HepG2 (cell line): ENCODE results near the gene ARIH1. TPM values are rescaled to one million over a fixed set of nuclear protein-coding genes. Genes with fewer than 3 reads are reported as not detected.
"Not testable (repeated sequence)": the region's sequence is repeated elsewhere in the genome, so short reads cannot be mapped to it uniquely, and the experiment has no call there.

ENCODE experiments used
- ATAC-seq: fragments of 200-7000 bp; cut with Tn5 transposase; 3 replicates; pipeline ENCODE4 v1.9.1; 2020; ENCODE audit warnings: mild to moderate bottlenecking, moderate library complexity
- BruUV-seq: library from RNA; stranded (reverse); fragments of 400-500 nt; replicated peaks from 2 replicates; lab custom pipeline; 2021; lab: Mats Ljungman, UMichigan
- CTCF ChIA-PET: fragments of 300-600 bp; formaldehyde crosslinking; extraction: SDS; loops from one replicate; lab custom pipeline; 2021; ENCODE audit warnings: low total read pairs, inconsistent platforms, low intra/inter-chr PET ratio; lab: Yijun Ruan, JAX
- POLR2A ChIA-PET: fragments of 350-600 bp; sonication (Branson Sonifier 250); formaldehyde crosslinking; loops from one replicate; lab custom pipeline; 2020; ENCODE audit warnings: antibody characterized with exemption, inconsistent platforms; lab: Yijun Ruan, JAX
- DNase-seq: peaks from one replicate; pipeline ENCODE4 v3.0.0-alpha.2; 2015; ENCODE audit warnings: low spot score
- FAIRE-seq: peaks from 3 replicates; lab custom pipeline; 2011; peaks lifted over from hg19 to GRCh38; lab: Jason Lieb, UNC
- H2AFZ ChIP-seq: one replicate; pipeline ENCODE4 v1.6.1; 2011; ENCODE audit warnings: low read length, inconsistent platforms
- H3K27ac ChIP-seq: fragments of 300-600 bp; 3 replicates; pipeline ENCODE4 v1.8.0; 2011; ENCODE audit warnings: mixed run types, mild to moderate bottlenecking, mixed read lengths, low read length, inconsistent platforms; ENCODE audit not compliant: insufficient read depth; ENCODE audit errors: extremely low read length
- H3K27me3 ChIP-seq, 2 experiments: fragments of 200-600 bp in 1 of 2; 2 replicates in 1 of 2; 3 replicates in 1 of 2; pipeline versions ENCODE4 v1.6.0 to v1.8.0; 2011; ENCODE audit warnings: low read length in 2 of 2, mild to moderate bottlenecking in 2 of 2, moderate library complexity in 2 of 2, inconsistent platforms in 1 of 2; ENCODE audit not compliant: insufficient read depth in 2 of 2, control insufficient read depth in 1 of 2
- H3K36me3 ChIP-seq, 2 experiments: fragments of 200-600 bp in 1 of 2; replicated peaks in 1 of 2; 2 replicates in 1 of 2; 3 replicates in 1 of 2; pipeline versions ENCODE4 v1.5.1 to v1.8.0; 2011; ENCODE audit warnings: low read length in 2 of 2, inconsistent platforms in 1 of 2; ENCODE audit not compliant: insufficient read depth in 2 of 2, control insufficient read depth in 1 of 2
- H3K4me1 ChIP-seq: 2 replicates; pipeline ENCODE4 v1.5.1; 2012; ENCODE audit warnings: low read length, inconsistent platforms; ENCODE audit not compliant: insufficient read depth
- H3K4me2 ChIP-seq: 2 replicates; pipeline ENCODE4 v1.6.0; 2011; ENCODE audit warnings: low read depth, low read length, inconsistent platforms
- H3K4me3 ChIP-seq, 3 experiments: fragments of 200-600 bp in 1 of 3; sonication (generic), shearing (Covaris generic) in 1 of 3; replicated peaks in 1 of 3; 2 replicates each; pipeline ENCODE4 v1.5.1; 2011 to 2016; ENCODE audit warnings: low read length in 3 of 3, inconsistent platforms in 2 of 3, low read depth in 2 of 3, mild to moderate bottlenecking in 2 of 3, control low read depth in 1 of 3, mixed read lengths in 1 of 3; ENCODE audit not compliant: insufficient read depth in 1 of 3
- H3K79me2 ChIP-seq: one replicate; pipeline ENCODE4 v1.6.1; 2011; ENCODE audit warnings: low read length, inconsistent platforms; ENCODE audit not compliant: insufficient read depth
- H3K9ac ChIP-seq: 2 replicates; pipeline ENCODE4 v1.6.0; 2011; ENCODE audit warnings: mild to moderate bottlenecking, low read depth, low read length, inconsistent platforms; ENCODE audit not compliant: insufficient read depth
- H3K9me3 ChIP-seq: 2 replicates; pipeline ENCODE4 v1.5.1; 2012; ENCODE audit warnings: mild to moderate bottlenecking, low read length
- H4K20me1 ChIP-seq: 2 replicates; pipeline ENCODE4 v1.6.0; 2011; ENCODE audit warnings: inconsistent platforms, mild to moderate bottlenecking, low read length, moderate library complexity; ENCODE audit not compliant: insufficient read depth
- ELF1 ChIP-seq: sonication (generic); formaldehyde crosslinking; IDR thresholded peaks from 2 replicates; pipeline ENCODE4 v1.4.0; 2020; ENCODE audit warnings: missing genetic modification reagents
- HDAC2 ChIP-seq: sonication (generic); formaldehyde crosslinking; IDR thresholded peaks from 2 replicates; pipeline ENCODE4 v1.4.0; 2020; ENCODE audit warnings: missing genetic modification reagents
- HOXA3 ChIP-seq: sonication (generic); formaldehyde crosslinking; IDR thresholded peaks from 2 replicates; pipeline ENCODE4 v1.5.0; 2020; ENCODE audit warnings: missing genetic modification reagents
- KDM2A ChIP-seq: sonication (generic); formaldehyde crosslinking; IDR thresholded peaks from 2 replicates; pipeline ENCODE4 v1.4.0; 2020; ENCODE audit warnings: low read depth, missing genetic modification reagents, borderline replicate concordance
- MYC ChIP-seq: sonication (generic); formaldehyde crosslinking; IDR thresholded peaks from 2 replicates; pipeline ENCODE4 v1.9.0; 2021; ENCODE audit warnings: missing genetic modification reagents, borderline replicate concordance
- RBFOX2 ChIP-seq: fragments of 200-400 bp; formaldehyde crosslinking; IDR thresholded peaks from 2 replicates; pipeline ENCODE4 v1.6.1; 2017; ENCODE audit warnings: low read depth, mild to moderate bottlenecking, low read length
- WGBS: methylation state at CpG from one replicate; pipeline ENCODE4 v1.1.6; 2017; ENCODE audit warnings: low lambda C conversion rate; 5-methylcytosine and 5-hydroxymethylcytosine counted together
- in situ Hi-C: cut with HindIII; loops from 2 replicates; pipeline ENCODE4 v1.10.0; 2017; ENCODE audit warnings: low pct_unique_long_range_greater_than_20kb; ENCODE audit not compliant: extremely low pct_ligation_motif_present
- intact Hi-C: fragments of 100-400 bp; cut with micrococcal nuclease; formaldehyde crosslinking; loops from one replicate; pipeline ENCODE4 v1.10.0; 2022; ENCODE audit not compliant: unreplicated experiment
- polyA plus RNA-seq, 8 experiments: library from polyadenylated mRNA; depleted of rRNA in 3 of 8; stranded (reverse) in 7 of 8; unstranded in 1 of 8; fragments of >200 nt; fragmentation: Illumina TruSeq in 4 of 8; extraction: Trizol in 4 of 8; gene quantifications; 2 replicates each; pipeline versions ENCODE4 v1.2.1 to v1.2.3, GENCODE V29; 2011 to 2016; ENCODE audit warnings: low read depth in 4 of 8, missing spikeins in 1 of 8, mixed read lengths in 1 of 8; ENCODE audit not compliant: insufficient read depth in 1 of 8
- total RNA-seq, 5 experiments: library from RNA; depleted of rRNA; stranded (reverse); fragments of >200 nt; fragmentation: Illumina TruSeq; extraction: Trizol; gene quantifications; 2 replicates each; pipeline ENCODE4 v1.2.3, GENCODE V29; 2016; ENCODE audit warnings: low read depth in 1 of 5
- TF ChIP-seq, protein P1 (sequence below): IDR thresholded peaks from 2 replicates; pipeline ENCODE4 v1.6.1; 2016; ENCODE audit warnings: low read depth, borderline replicate concordance
- TF ChIP-seq, protein P2 (sequence below): IDR thresholded peaks from 2 replicates; pipeline ENCODE4 v1.6.1; 2018; ENCODE audit warnings: missing genetic modification reagents, mild to moderate bottlenecking, missing compliant biosample characterization
- TF ChIP-seq, protein P3 (sequence below): sonication (generic); formaldehyde crosslinking; conservative IDR thresholded peaks from 2 replicates; pipeline ENCODE4 v1.4.0; 2020; ENCODE audit warnings: missing genetic modification reagents
- TF ChIP-seq, protein P4 (sequence below): sonication (generic); formaldehyde crosslinking; IDR thresholded peaks from 2 replicates; pipeline ENCODE4 v1.5.0; 2020; ENCODE audit warnings: missing genetic modification reagents
- TF ChIP-seq, protein P5 (sequence below): sonication (generic); formaldehyde crosslinking; IDR thresholded peaks from 2 replicates; pipeline ENCODE4 v1.4.0; 2020; ENCODE audit warnings: missing genetic modification reagents

Gene ARIH1
- total and polyA plus RNA-seq, 2 of the 13 experiments (the other 11 are each of a cell fraction or from before 2014, with no cell fraction given), result 38.8 to 59.8 TPM

DNA sequence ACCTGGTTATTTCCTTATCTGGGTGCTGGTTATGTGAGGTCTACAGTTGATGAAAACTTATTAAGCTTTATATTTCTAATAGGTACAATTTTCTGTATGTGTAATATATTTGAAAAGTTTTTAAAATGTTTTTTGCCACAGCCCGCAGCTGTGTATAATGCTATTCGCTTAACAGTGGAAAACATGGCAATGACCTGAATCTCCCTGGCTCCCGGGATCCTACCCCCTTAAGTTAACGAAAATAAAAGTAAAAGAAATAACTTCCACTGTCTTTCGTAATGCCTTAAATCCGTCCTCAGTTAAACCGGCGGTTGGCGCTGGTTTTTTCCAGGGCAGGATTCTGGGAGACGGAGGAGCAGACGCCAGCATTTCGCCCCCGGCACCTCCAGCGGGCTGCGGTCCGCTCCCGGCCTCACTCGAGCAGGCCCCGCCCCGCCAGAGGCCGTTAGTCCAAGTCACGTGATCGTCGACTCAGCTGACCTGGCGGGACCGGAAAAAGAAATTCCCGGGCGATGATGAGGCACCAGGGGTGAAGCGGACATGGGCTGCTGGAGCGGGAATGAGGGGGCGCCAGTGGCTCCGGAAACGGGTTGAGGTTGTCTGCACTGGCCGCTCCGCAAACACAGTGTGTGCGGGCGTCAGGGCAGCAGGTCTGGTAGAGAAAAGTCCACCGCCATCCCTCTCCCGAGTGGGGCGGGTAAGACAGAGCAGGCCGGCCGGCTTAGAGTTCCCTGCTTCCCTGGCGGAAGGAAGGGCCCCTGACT is 162.6 kb downstream of the ARIH1 start (continued):
- TF ChIP-seq, protein P1, sequence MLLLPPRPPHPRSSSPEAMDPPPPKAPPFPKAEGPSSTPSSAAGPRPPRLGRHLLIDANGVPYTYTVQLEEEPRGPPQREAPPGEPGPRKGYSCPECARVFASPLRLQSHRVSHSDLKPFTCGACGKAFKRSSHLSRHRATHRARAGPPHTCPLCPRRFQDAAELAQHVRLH, result peak; percentile 54; the same call in 1 of the 2 replicates
- TF ChIP-seq RBFOX2, result peak; percentile 55
- TF ChIP-seq, protein P2, sequence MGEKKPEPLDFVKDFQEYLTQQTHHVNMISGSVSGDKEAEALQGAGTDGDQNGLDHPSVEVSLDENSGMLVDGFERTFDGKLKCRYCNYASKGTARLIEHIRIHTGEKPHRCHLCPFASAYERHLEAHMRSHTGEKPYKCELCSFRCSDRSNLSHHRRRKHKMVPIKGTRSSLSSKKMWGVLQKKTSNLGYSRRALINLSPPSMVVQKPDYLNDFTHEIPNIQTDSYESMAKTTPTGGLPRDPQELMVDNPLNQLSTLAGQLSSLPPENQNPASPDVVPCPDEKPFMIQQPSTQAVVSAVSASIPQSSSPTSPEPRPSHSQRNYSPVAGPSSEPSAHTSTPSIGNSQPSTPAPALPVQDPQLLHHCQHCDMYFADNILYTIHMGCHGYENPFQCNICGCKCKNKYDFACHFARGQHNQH (CRISPR knock-in tag), result 0 out of 2 replicates have a peak, but pooled peaks have one; percentile 34
- peak; percentile 84 for TF ChIP-seq KDM2A
- TF ChIP-seq, protein P3, sequence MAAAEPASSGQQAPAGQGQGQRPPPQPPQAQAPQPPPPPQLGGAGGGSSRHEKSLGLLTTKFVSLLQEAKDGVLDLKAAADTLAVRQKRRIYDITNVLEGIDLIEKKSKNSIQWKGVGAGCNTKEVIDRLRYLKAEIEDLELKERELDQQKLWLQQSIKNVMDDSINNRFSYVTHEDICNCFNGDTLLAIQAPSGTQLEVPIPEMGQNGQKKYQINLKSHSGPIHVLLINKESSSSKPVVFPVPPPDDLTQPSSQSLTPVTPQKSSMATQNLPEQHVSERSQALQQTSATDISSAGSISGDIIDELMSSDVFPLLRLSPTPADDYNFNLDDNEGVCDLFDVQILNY (CRISPR knock-in tag), result 0 out of 2 replicates have a peak, but pooled peaks have one; percentile 32
- TF ChIP-seq, protein P4, sequence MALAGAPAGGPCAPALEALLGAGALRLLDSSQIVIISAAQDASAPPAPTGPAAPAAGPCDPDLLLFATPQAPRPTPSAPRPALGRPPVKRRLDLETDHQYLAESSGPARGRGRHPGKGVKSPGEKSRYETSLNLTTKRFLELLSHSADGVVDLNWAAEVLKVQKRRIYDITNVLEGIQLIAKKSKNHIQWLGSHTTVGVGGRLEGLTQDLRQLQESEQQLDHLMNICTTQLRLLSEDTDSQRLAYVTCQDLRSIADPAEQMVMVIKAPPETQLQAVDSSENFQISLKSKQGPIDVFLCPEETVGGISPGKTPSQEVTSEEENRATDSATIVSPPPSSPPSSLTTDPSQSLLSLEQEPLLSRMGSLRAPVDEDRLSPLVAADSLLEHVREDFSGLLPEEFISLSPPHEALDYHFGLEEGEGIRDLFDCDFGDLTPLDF (CRISPR knock-in tag), result peak; percentile 79
- TF ChIP-seq HDAC2, result peak; percentile 67; the same call in 1 of the 2 replicates
- TF ChIP-seq HOXA3 (CRISPR knock-in tag), result peak; percentile 62; the same call in 1 of the 2 replicates
- TF ChIP-seq MYC, result peak; percentile 64; the same call in 1 of the 2 replicates
- TF ChIP-seq, protein P5, sequence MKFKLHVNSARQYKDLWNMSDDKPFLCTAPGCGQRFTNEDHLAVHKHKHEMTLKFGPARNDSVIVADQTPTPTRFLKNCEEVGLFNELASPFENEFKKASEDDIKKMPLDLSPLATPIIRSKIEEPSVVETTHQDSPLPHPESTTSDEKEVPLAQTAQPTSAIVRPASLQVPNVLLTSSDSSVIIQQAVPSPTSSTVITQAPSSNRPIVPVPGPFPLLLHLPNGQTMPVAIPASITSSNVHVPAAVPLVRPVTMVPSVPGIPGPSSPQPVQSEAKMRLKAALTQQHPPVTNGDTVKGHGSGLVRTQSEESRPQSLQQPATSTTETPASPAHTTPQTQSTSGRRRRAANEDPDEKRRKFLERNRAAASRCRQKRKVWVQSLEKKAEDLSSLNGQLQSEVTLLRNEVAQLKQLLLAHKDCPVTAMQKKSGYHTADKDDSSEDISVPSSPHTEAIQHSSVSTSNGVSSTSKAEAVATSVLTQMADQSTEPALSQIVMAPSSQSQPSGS (CRISPR knock-in tag), result 0 out of 2 replicates have a peak, but pooled peaks have one; percentile 37
- TF ChIP-seq ELF1 (CRISPR knock-in tag), result peak; percentile 81

DNA sequence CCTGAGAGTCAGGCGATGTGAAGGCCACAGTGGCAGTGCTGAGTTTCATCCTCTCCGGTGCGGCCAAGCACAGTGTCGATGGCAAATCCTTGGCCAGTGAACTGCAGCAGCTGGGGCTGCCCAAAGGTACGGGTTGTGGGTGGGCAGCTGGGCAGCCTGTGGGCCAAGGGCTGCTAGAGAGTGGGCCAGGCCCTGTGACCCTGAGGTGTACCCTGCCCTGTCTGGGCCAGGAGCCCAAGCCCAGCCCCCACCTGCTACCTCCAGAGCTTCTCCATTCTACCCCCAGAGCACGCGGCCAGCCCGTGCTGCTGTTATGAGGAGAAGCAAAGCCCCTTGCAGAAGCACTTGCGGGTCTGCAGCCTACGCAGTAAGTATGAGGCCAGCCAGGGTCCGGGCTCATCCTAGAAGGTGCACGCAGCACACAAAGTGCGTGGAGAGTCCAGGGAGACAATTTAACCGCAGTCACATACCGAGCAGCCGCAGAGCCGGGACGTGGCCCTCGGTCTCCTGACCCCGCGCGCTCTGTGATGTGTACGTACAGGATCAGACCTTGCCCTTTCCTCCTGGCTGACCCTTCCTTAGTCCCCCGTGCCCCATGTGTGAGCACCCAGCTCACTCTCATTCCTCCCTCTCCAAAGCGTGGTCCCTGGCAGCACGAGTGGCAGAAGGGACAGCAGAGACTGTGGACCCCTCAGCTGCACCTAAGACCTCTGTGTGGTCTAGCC is 165.8 kb downstream of the ARIH1 start:
- H3K4me1 ChIP-seq, CTCF ChIA-PET, H2AFZ ChIP-seq, H3K4me2 ChIP-seq, H3K79me2 ChIP-seq, intact Hi-C loops, POLR2A ChIA-PET, H3K9me3 ChIP-seq, H3K27me3 ChIP-seq, H4K20me1 ChIP-seq, BruUV-seq, H3K27ac ChIP-seq, H3K9ac ChIP-seq, H3K36me3 ChIP-seq, H3K4me3 ChIP-seq, FAIRE-seq, in situ Hi-C loops, DNase-seq: not testable (repeated sequence)
- peak; percentile 74 for ATAC-seq
- WGBS, result no CpG with 5 or more reads among the region's 26 CpGs
